Cardiac septum (tissue), 1 donor: ENCODE measurements around the gene TECR. TPM values are rescaled to one million over a fixed set of nuclear protein-coding genes. Genes with fewer than 3 reads are reported as not detected.
"Not testable (repeated sequence)": the region's sequence is repeated elsewhere in the genome, so short reads cannot be mapped to it uniquely, and the experiment has no call there.

Source experiments
- DNase-seq: peaks from one replicate; pipeline ENCODE4 v3.0.0-alpha.2; 2020; ENCODE audit warnings: low spot score
- intact Hi-C: fragments of 100-400 bp; cut with DNase I; formaldehyde crosslinking; loops from one replicate; pipeline ENCODE4 v1.14.0; 2022
- total RNA-seq: library from RNA; stranded (reverse); fragmentation: NEBNext Ultra II Directional; extraction: Animal tissue kit (Norgen Biotek cat#: 25700); gene quantifications from one replicate; pipeline ENCODE4 v1.2.1, GENCODE V29; 2021
- donor health status: DM: no; HTN: no; CAD: no.

Gene TECR
- total RNA-seq, 1 donor from 2014 or later = 62.0 TPM

- no peak for DNase-seq
- intact Hi-C loops = no loop called here
These were observed 758 bp upstream of the TECR start for GRCh38 chr19:14528419-14529253.

GRCh38 chr19:14530005-14530348, 583 bp downstream of the TECR start:
- no peak for DNase-seq
- intact Hi-C loops = no loop called here

GRCh38 chr19:14530506-14530905, 1.1 kb downstream of the TECR start:
- DNase-seq = no peak
- intact Hi-C loops = no loop called here

GRCh38 chr19:14533450-14533849, 4.1 kb downstream of the TECR start:
- intact Hi-C loops = no loop called here
- no peak for DNase-seq

- intact Hi-C loops = no loop called here
These were observed 7.7 kb downstream of the TECR start for GRCh38 chr19:14536926-14537692.

GRCh38 chr19:14540741-14541525, 11.5 kb downstream of the TECR start:
- DNase-seq = no peak
- intact Hi-C loops = no loop called here

More at GRCh38 chr19:14536926-14537692, 7.7 kb downstream of the TECR start:
- peak; percentile 85 for DNase-seq

- intact Hi-C loops, DNase-seq: not testable (repeated sequence)
These were observed 12.6 kb downstream of the TECR start for GRCh38 chr19:14541979-14542378.

- intact Hi-C loops = no loop called here
- no peak for DNase-seq
These were observed 13.4 kb downstream of the TECR start for GRCh38 chr19:14542711-14543328.

GRCh38 chr19:14544047-14544446, 14.7 kb downstream of the TECR start:
- no peak for DNase-seq
- intact Hi-C loops = no loop called here

GRCh38 chr19:14544977-14545715, 15.8 kb downstream of the TECR start:
- no peak for DNase-seq
- intact Hi-C loops = no loop called here

GRCh38 chr19:14545716-14546082, 16.3 kb downstream of the TECR start:
- no peak for DNase-seq
- intact Hi-C loops = no loop called here

GRCh38 chr19:14550201-14550754, 20.9 kb downstream of the TECR start:
- no peak for DNase-seq
- intact Hi-C loops = no loop called here

GRCh38 chr19:14551134-14552005, 22.0 kb downstream of the TECR start:
- DNase-seq = peak; percentile 86
- intact Hi-C loops = not testable (repeated sequence)

- intact Hi-C loops, DNase-seq: not testable (repeated sequence)
These were observed 22.6 kb downstream of the TECR start for GRCh38 chr19:14552006-14552360.

- no peak for DNase-seq
- intact Hi-C loops = no loop called here
These were observed 23.9 kb downstream of the TECR start for GRCh38 chr19:14553042-14553938.

- intact Hi-C loops = no loop called here
- no peak for DNase-seq
These were observed 24.5 kb downstream of the TECR start for GRCh38 chr19:14553939-14554243.

- DNase-seq = no peak
- intact Hi-C loops = no loop called here
These were observed 25.0 kb downstream of the TECR start for GRCh38 chr19:14554382-14554812.
